Endometrium (tissue), 2 donors: Measurements from ENCODE around the gene DYNLT1.

Experiments
- FAIRE-seq: peaks from 2 replicates; lab custom pipeline; 2012; peaks lifted over from hg19 to GRCh38; lab: Jason Lieb, UNC
- donor health status: control.
- donor health status: control.

Gene DYNLT1

DNA sequence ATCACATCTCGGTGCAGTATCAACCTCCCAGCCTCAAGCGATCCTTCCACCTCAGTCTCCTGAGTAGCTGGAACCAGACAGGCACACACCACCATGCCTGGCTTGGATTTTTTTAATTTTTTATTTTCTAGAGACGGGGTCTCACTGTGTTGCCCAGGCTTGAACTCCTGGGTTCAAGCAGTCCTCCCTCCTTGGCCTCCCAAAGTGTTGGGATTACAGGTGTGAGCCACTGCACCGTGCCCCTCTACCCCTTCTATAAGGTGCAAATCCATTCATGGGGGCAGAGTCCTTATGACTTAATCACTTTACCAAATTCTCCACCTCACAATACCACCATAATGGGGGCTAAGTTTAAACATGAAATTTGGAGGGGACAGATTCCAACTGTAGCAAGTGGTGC is 47.0 kb downstream of the DYNLT1 start:
- FAIRE-seq = no peak

- no peak for FAIRE-seq
Observed at GRCh38 chr6:158596861-158597260, 47.7 kb downstream of the DYNLT1 start.

GRCh38 chr6:158595223-158595622 is 49.3 kb downstream of the DYNLT1 start:
- FAIRE-seq = no peak

DNA sequence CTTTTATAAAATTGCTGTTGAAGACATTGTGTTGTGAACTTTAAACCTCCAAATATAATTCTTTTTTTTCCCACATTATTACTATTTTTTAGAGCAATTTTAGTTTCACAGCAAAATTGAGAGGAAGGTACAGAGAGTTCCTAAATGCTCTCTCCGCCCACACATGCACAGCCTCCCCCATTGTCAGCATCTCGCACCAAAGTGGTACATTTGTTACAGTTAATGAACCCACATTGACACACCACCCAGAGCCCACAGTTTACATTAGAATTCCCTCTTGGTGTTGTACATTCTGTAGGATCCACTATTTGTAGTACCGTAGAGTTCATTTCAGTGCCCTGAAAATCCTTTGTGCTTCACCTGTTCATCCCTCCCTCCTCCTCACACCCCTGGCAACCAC is 50.9 kb downstream of the DYNLT1 start:
- FAIRE-seq = no peak

DNA sequence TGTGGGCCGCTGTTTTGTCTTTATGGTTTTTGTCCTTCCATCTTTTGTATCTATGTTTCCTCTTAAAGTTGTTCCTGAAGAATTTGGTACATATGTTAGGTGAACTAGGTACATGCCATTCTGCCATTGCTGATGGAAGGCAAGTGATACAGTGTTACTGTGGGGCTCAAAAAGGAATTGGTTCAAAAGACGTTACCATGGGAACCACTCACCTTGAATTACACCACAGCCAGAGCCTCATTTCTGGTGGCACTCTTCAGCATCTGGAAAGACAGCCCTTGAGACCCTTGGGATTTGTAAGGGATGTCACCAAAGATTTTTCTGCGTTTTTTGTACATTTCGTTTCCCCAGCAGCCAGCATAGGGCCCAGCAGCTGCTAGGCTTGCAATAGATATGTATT is 52.7 kb downstream of the DYNLT1 start:
- FAIRE-seq = no peak

DNA sequence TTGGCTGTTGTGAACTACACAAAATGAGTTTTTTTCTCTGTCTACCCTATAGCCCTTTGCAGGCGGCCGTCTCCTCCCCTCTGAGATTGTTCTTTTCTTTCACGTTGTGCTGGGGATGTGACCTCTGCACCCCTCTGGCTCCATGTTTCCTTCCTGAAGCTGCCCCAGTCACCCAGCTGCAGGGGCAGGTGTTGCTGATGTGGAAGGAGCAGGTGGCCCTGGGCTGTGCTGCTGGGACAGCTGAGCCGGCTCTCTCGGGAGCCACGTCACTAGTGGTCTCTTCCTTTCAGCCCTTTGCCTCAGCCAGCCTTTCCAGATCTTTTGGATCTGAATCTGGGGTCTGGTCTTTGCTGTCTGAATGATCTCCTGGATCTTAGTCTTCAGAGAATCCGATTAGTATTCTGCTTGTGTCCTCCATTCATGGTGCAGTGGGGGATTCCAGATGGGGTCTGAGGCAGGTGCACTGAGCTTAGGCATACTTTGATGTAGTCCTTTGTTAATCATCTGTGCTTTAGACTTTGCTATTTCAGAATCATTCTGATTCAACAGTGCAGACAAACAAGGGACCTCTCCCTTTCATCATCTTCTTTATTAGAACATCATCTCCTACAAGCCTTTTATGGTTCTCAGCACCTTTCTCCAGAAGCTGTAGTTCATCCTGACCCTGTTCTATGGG is 53.3 kb downstream of the DYNLT1 start:
- no peak for FAIRE-seq

GRCh38 chr6:158589366-158589765 is 55.2 kb downstream of the DYNLT1 start:
- no peak for FAIRE-seq

DNA sequence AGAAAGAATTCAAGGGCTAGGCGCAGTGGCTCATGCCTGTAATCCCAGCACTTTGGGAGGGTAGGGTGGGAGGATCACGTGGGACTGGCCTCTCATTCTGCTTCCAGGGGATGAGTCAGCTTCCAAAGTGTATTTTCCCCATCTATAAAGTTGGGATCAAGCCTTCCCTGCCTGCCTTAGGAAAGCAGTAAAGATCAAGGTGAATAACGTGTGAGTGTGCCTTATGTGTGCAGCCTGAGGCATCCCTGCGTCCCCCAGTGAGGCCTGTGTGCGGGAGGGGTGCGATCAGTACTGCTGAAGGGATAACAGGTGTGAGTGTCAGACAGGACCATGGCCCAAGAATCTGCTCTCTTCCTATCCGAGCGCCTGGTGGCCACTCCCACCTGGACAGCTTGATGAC is 57.9 kb downstream of the DYNLT1 start:
- no peak for FAIRE-seq
